Rectal smooth muscle tissue (tissue), 1 donor: ENCODE data around the gene SMCHD1.
"Not testable (repeated sequence)": the region's sequence is repeated elsewhere in the genome, so short reads cannot be mapped to it uniquely, and the experiment has no call there.

Experiments used
- H3K27ac ChIP-seq: one replicate; pipeline ENCODE4 v1.7.0; 2013; ENCODE audit warnings: low read depth, low read length, inconsistent platforms
- H3K27me3 ChIP-seq: one replicate; pipeline ENCODE4 v1.7.0; 2013; ENCODE audit warnings: low read length; ENCODE audit not compliant: control insufficient read depth, insufficient read depth
- H3K36me3 ChIP-seq: one replicate; pipeline ENCODE4 v1.7.0; 2013; ENCODE audit warnings: low read length; ENCODE audit not compliant: control insufficient read depth, insufficient read depth
- H3K4me1 ChIP-seq: one replicate; pipeline ENCODE4 v1.7.0; 2013; ENCODE audit warnings: low read length; ENCODE audit not compliant: control insufficient read depth, insufficient read depth
- H3K4me3 ChIP-seq: one replicate; pipeline ENCODE4 v1.7.0; 2013; ENCODE audit warnings: low read length
- H3K9ac ChIP-seq: one replicate; pipeline ENCODE4 v1.7.0; 2013; ENCODE audit warnings: low read length

Gene SMCHD1

DNA sequence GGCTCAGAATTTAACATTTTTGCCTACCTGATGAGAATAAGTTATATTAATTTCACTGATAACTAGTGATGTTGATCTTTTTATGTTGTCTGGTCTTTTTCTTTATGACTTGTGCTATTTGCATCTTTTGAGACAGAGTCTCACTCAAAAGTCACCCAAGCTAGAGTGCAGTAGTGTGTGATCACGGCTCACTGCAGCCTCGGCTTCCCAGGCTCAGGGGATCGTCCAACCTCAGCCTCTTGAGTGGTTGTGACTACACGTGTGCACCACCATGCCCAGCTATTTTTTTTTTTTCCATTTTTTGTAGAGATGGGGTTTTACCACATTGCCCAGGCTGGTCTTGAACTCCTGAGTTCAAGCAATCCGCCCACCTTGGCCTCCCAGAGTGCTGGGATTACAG lies 7.5 kb downstream of the SMCHD1 start:
- Histone ChIP-seq H3K36me3 (peaks cover 2% of the 10 kb centered on the region), H3K4me1 (peaks cover 7% of the 10 kb centered on the region), H3K4me3 (no peak overlapping the region)

DNA sequence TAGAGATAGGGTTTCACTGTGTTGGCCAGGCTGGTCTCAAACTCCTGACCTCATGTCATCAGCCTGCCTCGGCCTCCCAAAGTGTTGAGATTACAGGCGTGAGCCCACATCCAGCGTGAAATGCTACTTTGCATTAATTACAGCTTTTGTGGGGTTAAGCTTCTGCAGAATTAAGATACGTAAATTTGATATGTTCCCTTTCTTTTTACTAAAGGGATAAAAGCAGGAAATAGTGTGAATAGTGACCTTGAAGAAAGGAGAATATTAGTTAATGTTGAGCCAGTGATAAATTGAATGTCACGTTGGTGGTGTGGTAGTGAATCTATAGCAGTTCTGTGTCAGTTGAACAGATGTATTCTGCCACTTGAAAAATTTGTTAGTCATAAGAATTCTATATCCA lies 16.9 kb downstream of the SMCHD1 start:
- Histone ChIP-seq H3K36me3 (peaks cover 20% of the 10 kb centered on the region), H3K4me3 (no peak overlapping the region), H3K27ac (no peak overlapping the region), H3K9ac (no peak overlapping the region), H3K27me3 (no peaks in the 10 kb centered on the region), H3K4me1 (no peaks in the 10 kb centered on the region)

More for the DNA sequence above, 7.5 kb downstream of the SMCHD1 start:
- H3K9ac ChIP-seq = no peak overlapping the region
- H3K27me3 ChIP-seq = no peaks in the 10 kb centered on the region
- no peak overlapping the region for H3K27ac ChIP-seq

DNA sequence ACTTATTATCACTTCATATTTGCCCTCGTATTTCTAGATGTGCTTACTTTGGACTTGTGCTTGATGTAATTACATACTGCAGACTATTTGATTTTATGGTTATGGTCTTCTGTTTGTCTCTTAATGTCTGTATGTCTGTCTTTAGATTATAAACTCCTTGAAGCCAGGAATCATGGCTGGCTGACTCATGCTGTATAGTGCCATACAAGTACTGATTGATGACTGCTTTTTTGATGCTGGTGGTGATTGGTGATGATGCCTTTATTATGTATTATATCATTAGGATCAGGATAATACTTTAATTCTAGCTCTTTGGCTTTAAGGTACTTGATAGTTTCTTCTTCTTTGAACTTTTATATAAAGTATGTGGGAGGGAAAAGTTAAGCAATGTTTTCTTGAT lies 17.3 kb downstream of the SMCHD1 start:
- no peaks in the 10 kb centered on the region for H3K27me3 ChIP-seq
- H3K27ac ChIP-seq = no peak overlapping the region
- H3K36me3 ChIP-seq = peaks cover 20% of the 10 kb centered on the region
- no peaks in the 10 kb centered on the region for H3K4me1 ChIP-seq
- no peak overlapping the region for H3K9ac ChIP-seq
- H3K4me3 ChIP-seq = no peak overlapping the region

DNA sequence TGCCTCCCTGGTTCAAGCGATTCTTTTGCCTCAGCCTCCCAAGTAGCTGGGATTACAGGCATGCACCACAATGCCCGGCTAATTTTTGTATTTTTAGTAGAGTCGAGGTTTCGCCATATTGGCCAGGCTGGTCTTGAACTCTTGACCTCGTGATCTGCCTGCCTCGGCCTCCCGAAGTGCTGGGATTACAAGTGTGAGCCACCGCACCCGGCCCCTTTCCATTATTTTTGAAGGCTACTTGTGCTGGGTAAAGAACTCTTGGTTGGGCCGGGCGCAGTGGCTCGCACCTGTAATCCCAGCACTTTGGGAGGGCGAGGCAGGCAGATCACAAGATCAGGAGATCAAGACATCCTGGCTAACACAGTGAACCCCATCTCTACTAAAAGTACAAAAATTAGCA lies 23.4 kb downstream of the SMCHD1 start:
- not testable (repeated sequence) for H3K27ac ChIP-seq, H3K36me3 ChIP-seq, H3K4me1 ChIP-seq, H3K9ac ChIP-seq, H3K4me3 ChIP-seq, H3K27me3 ChIP-seq

DNA sequence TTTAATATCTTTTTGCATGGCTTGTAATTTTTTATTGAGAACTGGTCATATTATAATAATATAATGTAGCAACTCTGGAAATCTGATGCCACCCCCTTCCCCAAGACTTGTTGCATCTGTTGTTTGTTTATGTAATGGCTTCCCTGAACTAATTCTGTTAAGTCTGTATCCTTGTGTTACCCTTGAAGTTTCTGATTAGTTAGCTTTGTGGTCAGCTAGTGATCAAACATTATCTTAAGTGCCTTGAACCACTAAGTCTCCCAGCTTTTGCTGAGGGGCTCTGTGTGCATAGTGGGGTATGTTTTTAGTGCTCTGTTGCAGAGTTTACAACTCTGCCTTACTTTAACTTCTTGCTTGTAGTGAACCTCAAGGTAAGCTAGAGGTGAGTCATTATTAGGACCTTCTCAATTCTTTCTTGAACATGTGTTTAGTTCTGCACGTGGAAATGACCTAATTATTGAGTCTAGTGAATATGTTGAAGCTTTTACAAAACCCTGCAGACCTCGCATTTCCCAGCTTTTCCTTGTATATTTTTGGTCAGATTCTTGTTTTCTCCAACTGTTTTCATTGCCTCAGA lies 24.8 kb downstream of the SMCHD1 start:
- H3K9ac ChIP-seq = no peak overlapping the region
- H3K4me3 ChIP-seq = no peak overlapping the region
- H3K27ac ChIP-seq = no peak overlapping the region
- H3K36me3 ChIP-seq = peaks cover 4% of the 10 kb centered on the region
- no peaks in the 10 kb centered on the region for H3K27me3 ChIP-seq
- no peaks in the 10 kb centered on the region for H3K4me1 ChIP-seq

DNA sequence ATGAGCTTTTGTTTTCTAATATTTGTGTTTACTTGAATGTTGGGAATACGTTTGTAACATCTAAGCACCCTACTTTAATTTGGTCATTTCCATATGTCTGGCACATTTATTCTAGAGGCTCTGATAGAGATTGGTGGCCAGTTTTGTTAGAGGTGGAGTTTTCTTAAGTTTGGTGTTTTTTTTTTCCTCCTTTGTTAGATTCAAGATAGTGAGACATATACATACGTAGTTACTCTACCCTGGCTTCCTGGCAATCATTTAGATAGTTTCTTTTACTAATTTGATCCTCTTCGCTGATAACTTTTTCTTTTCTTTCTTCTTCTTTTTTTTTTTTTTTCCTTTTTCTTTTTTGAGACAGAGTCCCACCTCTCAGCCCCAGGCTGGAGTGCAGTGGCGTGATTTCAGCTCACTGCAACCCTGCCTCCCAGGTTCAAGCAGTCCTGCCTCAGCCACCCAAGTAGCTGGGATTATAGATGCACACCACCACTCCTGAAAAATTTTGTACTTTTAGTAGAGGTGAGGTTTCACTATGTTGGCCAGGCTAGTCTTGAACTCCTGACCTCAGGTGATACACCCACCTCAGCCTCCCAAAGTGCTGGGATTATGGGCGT lies 26.6 kb downstream of the SMCHD1 start:
- Histone ChIP-seq H3K27me3 (no peaks in the 10 kb centered on the region), H3K9ac (no peak overlapping the region), H3K36me3 (no peaks in the 10 kb centered on the region), H3K4me3 (no peak overlapping the region), H3K4me1 (no peaks in the 10 kb centered on the region), H3K27ac (no peak overlapping the region)

DNA sequence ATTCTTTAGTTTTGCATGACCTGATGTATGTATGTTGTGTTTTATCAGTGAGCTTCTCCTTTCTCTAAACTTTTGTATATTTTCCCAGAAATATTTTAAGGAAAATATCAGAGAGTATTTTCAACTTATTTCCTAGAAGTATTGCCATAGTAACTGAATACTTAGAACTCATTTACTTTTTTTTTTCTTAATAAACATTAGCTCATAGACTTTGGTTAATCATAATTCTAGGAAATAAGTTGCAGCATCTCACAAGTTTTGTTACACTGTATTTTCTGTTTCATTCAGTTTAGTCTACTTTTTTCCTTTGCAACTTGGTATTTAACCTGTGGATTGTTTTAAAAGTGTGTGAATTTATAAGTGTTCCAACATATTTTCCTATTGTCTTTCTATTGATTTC lies 27.5 kb downstream of the SMCHD1 start:
- no peak overlapping the region for H3K27ac ChIP-seq
- no peaks in the 10 kb centered on the region for H3K27me3 ChIP-seq
- H3K4me1 ChIP-seq = no peaks in the 10 kb centered on the region
- H3K9ac ChIP-seq = no peak overlapping the region
- no peak overlapping the region for H3K4me3 ChIP-seq
- no peaks in the 10 kb centered on the region for H3K36me3 ChIP-seq

DNA sequence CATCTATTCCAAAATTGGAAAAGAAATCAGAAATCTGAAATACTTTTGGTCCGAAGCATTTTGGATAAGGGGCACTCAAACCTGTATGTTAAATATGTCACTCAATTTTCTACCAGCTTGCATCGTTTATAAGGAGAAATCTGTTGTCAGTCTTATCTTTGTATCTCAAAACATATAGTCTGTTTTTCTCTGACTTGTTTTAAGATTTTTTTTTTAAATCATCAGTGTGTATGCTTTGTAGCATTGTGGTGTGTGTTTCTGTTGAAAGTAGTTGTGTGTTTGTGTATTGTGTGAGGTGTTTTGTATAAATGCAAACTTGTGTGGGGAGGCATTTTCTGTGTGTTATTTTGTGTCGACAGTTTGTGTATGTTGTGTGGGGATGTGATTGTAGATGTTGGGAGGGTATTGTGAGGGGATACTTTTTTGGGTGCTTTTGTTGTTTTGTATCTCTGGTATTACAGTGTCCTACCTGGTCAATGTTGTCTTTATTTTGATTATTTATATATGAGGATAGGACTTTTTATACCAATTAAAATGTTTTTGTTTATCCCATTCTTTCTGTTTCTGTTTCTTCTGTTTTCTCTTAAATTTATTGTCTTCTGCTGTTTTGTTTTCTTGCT lies 30.9 kb downstream of the SMCHD1 start:
- peaks cover 4% of the 10 kb centered on the region for H3K36me3 ChIP-seq
- no peak overlapping the region for H3K9ac ChIP-seq
- no peaks in the 10 kb centered on the region for H3K4me1 ChIP-seq
- no peak overlapping the region for H3K27ac ChIP-seq
- no peaks in the 10 kb centered on the region for H3K27me3 ChIP-seq
- no peak overlapping the region for H3K4me3 ChIP-seq

DNA sequence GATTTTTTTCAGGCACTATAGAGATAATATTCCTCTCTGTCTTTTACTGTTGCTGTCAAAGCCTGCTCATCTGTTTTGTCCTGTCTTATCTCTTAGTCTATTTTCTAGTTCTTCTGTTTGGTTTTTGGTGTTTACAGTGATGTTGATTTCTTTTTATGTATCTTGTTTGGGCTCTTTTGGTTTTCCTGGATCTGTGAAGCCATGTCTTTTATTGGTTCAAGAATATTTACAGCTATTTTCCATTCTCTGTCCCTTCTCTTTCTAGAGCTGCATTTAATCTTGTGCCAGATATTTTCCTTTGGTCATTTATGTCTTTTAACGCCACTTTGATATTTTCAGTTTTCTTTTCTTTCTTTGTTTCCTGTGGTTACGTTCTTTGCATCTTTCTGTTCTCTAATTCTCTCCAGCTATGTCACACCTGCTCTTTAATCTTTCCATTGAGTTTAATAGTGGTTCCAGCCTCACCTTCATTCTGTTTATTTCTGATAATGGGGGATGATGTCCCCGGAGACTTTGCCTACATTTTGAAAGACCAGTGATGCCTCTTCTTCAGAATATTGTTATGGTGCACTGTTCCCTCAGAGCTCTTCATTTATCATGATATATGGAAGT lies 32.0 kb downstream of the SMCHD1 start:
- no peak overlapping the region for H3K9ac ChIP-seq
- no peaks in the 10 kb centered on the region for H3K4me1 ChIP-seq
- H3K4me3 ChIP-seq = no peak overlapping the region
- H3K27ac ChIP-seq = no peak overlapping the region
- H3K27me3 ChIP-seq = no peaks in the 10 kb centered on the region
- H3K36me3 ChIP-seq = peaks cover 11% of the 10 kb centered on the region

DNA sequence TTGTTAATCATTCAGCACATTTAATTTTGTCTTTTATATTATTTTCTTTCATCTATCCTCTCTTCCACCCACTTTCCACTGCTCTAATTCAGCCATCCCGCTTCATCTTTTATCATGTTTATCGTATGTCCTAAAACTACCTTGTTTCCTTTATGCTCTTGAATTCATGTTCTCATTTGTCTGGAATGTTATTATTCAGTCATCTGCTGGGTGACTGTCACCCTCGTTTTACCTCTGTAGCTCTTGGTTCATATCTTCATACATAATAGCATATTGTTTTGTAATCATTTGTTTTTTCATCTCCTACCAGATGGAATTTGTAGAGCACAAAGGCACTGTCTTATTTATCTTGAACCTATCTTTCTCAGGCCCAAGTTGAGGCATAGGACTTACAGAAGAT lies 37.0 kb downstream of the SMCHD1 start:
- no peak overlapping the region for H3K9ac ChIP-seq
- H3K36me3 ChIP-seq = peaks cover 26% of the 10 kb centered on the region
- H3K4me3 ChIP-seq = no peak overlapping the region
- H3K27me3 ChIP-seq = no peaks in the 10 kb centered on the region
- no peak overlapping the region for H3K27ac ChIP-seq
- no peaks in the 10 kb centered on the region for H3K4me1 ChIP-seq

DNA sequence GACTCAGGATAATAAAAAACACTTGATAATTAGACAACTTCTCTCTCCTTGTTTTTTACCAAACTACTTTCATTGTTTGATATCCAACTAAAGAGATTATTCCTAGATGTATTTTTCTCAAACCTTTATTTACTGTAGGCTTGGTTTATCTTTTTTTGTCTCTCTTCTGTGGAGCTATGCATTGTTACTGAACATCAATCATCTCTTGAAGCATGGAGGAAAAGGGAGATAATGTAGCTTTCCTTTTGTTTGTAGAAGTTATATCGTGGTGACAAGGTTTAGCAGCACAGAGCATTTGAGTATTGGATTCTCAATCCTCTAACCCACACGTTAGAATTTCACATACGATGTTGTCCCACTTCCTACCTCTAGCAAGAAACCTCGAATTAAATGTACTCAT lies 41.7 kb downstream of the SMCHD1 start:
- Histone ChIP-seq H3K4me3 (no peak overlapping the region), H3K4me1 (no peaks in the 10 kb centered on the region), H3K36me3 (peaks cover 30% of the 10 kb centered on the region), H3K9ac (no peak overlapping the region), H3K27ac (no peak overlapping the region), H3K27me3 (no peaks in the 10 kb centered on the region)

DNA sequence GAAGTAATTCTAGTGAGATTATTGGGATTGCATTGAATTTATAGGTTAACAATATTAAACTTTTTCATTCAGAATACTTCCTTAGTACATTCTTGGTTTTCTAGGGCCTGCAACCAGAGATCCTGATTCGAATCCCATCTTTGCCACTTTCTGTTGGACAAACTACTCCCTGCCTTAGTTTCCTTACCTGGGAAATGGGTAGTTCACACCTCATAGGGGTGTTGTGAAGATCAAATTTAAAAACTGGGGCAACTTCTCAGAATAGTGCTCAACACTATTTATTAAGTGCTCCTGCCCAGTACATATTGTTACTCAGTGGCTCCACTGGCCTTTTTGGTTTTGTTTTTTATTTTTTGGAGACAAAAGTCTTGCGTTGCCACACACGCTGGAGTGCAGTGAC lies 43.5 kb downstream of the SMCHD1 start:
- Histone ChIP-seq H3K4me1 (no peaks in the 10 kb centered on the region), H3K27me3 (no peaks in the 10 kb centered on the region), H3K27ac (no peak overlapping the region), H3K36me3 (peaks cover 23% of the 10 kb centered on the region), H3K9ac (no peak overlapping the region), H3K4me3 (no peak overlapping the region)

DNA sequence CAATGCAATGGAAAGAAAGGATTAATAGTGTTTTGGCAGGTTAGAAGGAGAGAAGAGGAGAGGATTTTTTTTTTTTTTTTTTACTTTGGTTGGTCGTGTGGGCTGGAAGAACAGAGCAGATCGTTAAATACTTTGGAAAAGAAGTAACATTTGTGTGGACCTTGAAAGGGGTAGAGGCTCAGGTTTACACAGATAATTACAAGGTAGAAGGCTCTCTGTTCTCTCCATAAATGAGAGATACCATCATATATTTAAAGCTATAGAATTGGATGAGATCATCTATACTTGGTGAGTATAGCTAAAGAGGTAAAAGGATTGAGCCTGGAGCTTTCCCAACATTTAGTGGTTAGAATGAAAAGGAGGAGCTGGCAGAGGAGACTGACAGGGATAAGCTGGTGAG lies 49.0 kb downstream of the SMCHD1 start:
- H3K27ac ChIP-seq = no peak overlapping the region
- H3K9ac ChIP-seq = no peak overlapping the region
- no peaks in the 10 kb centered on the region for H3K27me3 ChIP-seq
- no peaks in the 10 kb centered on the region for H3K4me1 ChIP-seq
- H3K36me3 ChIP-seq = peaks cover 21% of the 10 kb centered on the region
- H3K4me3 ChIP-seq = no peak overlapping the region
